H1 (cell line): ENCODE data around the gene SPTBN1. TPM values are rescaled to one million over a fixed set of nuclear protein-coding genes. Genes with fewer than 3 reads are reported as not detected.

Experiments used
- CTCF ChIA-PET: fragments of 300-600 bp; sonication (Branson Sonifier 250); formaldehyde crosslinking; loops from one replicate; lab custom pipeline; 2021; ENCODE audit not compliant: partially characterized antibody; lab: Charles Lee
- POLR2A ChIA-PET: fragments of 300-600 bp; sonication (Branson Sonifier 250); formaldehyde crosslinking; loops from one replicate; lab custom pipeline; 2021; ENCODE audit warnings: inconsistent platforms; ENCODE audit not compliant: partially characterized antibody; lab: Charles Lee
- DNase-seq, 2 experiments: peaks; one replicate each; pipeline versions ENCODE4 v3.0.0 to v3.0.0-alpha.2; 2010 to 2022; ENCODE audit warnings: low spot score in 2 of 2, low read depth in 1 of 2, mixed read lengths in 1 of 2
- FAIRE-seq: peaks from 2 replicates; lab custom pipeline; 2011; peaks lifted over from hg19 to GRCh38; lab: Jason Lieb, UNC
- H2AFZ ChIP-seq: 2 replicates; pipeline ENCODE4 v1.8.1; 2012; ENCODE audit warnings: low read length, inconsistent platforms
- H2AK5ac ChIP-seq: 2 replicates; pipeline ENCODE4 v1.6.1; 2013; ENCODE audit warnings: low read depth, low read length
- H2BK120ac ChIP-seq: replicated peaks from 2 replicates; pipeline ENCODE3; 2013; ENCODE audit warnings: low read depth, low read length, inconsistent platforms
- H2BK12ac ChIP-seq: 2 replicates; pipeline ENCODE4 v1.6.1; 2013; ENCODE audit warnings: low read depth, low read length
- H2BK15ac ChIP-seq: 2 replicates; pipeline ENCODE4 v1.6.1; 2013; ENCODE audit warnings: low read length
- H2BK20ac ChIP-seq: 2 replicates; pipeline ENCODE4 v1.6.1; 2013; ENCODE audit warnings: low read length
- H2BK5ac ChIP-seq: 2 replicates; pipeline ENCODE4 v1.6.1; 2013; ENCODE audit warnings: low read depth, low read length
- H3K14ac ChIP-seq: 2 replicates; pipeline ENCODE4 v1.6.1; 2013; ENCODE audit warnings: inconsistent platforms; ENCODE audit not compliant: insufficient read length
- H3K18ac ChIP-seq: 2 replicates; pipeline ENCODE4 v1.6.1; 2013; ENCODE audit warnings: low read length; ENCODE audit errors: extremely low read depth
- H3K23ac ChIP-seq: 2 replicates; pipeline ENCODE4 v1.6.1; 2013; ENCODE audit warnings: inconsistent platforms; ENCODE audit not compliant: insufficient read length
- H3K23me2 ChIP-seq: 2 replicates; pipeline ENCODE4 v1.6.1; 2013; ENCODE audit warnings: low read depth, low read length
- H3K27ac ChIP-seq: 2 replicates; pipeline ENCODE4 v1.6.1; 2011; ENCODE audit warnings: low read depth, low read length, inconsistent platforms
- H3K27me3 ChIP-seq, 4 experiments: replicated peaks in 1 of 4; 1 replicate in 1 of 4; 2 replicates in 3 of 4; pipeline versions ENCODE4 v1.6.1 to v1.8.1; 2011 to 2013; ENCODE audit warnings: low read length in 3 of 4, mild to moderate bottlenecking in 3 of 4, inconsistent platforms in 2 of 4, mixed read lengths in 2 of 4, moderate library complexity in 1 of 4; ENCODE audit not compliant: control insufficient read depth in 3 of 4, insufficient read depth in 3 of 4; ENCODE audit errors: extremely low read depth in 1 of 4
- H3K36me3 ChIP-seq, 4 experiments: 2 replicates each; pipeline versions ENCODE4 v1.6.1 to v1.8.1; 2011 to 2013; ENCODE audit warnings: mild to moderate bottlenecking in 4 of 4, low read length in 3 of 4, moderate library complexity in 2 of 4, control low read depth in 1 of 4, inconsistent platforms in 1 of 4; ENCODE audit not compliant: insufficient read depth in 4 of 4, control insufficient read depth in 2 of 4
- H3K4ac ChIP-seq: replicated peaks from 2 replicates; pipeline ENCODE3; 2013; ENCODE audit warnings: low read length, low read depth, mixed read lengths, inconsistent platforms; ENCODE audit not compliant: insufficient read length
- H3K4me1 ChIP-seq, 4 experiments: replicated peaks in 1 of 4; 1 replicate in 1 of 4; 2 replicates in 3 of 4; pipeline versions ENCODE4 v1.6.1 to v1.8.1; 2011 to 2013; ENCODE audit warnings: low read length in 3 of 4, inconsistent platforms in 2 of 4, mixed read lengths in 1 of 4; ENCODE audit not compliant: insufficient read depth in 4 of 4, control insufficient read depth in 3 of 4
- H3K4me2 ChIP-seq, 2 experiments: 2 replicates each; pipeline versions ENCODE4 v1.6.1 to v1.8.1; 2011 to 2013; ENCODE audit warnings: low read depth in 2 of 2, low read length in 2 of 2, control low read depth in 1 of 2, inconsistent platforms in 1 of 2, mild to moderate bottlenecking in 1 of 2; ENCODE audit not compliant: insufficient read depth in 1 of 2
- H3K4me3 ChIP-seq, 4 experiments: fragments of 200-600, 300-600 bp in 1 of 4; sonication (generic), shearing (Covaris generic), sonication (Bioruptor Twin) in 1 of 4; 2 replicates each; pipeline versions ENCODE4 v1.5.1 to v1.8.1; 2011 to 2016; ENCODE audit warnings: low read length in 4 of 4, low read depth in 3 of 4, control low read depth in 2 of 4, inconsistent platforms in 2 of 4, mild to moderate bottlenecking in 2 of 4, mixed read lengths in 1 of 4, moderate library complexity in 1 of 4; ENCODE audit not compliant: insufficient read depth in 2 of 4; ENCODE audit errors: extremely low read depth in 1 of 4
- H3K56ac ChIP-seq: replicated peaks from 2 replicates; pipeline ENCODE3; 2013; ENCODE audit warnings: low read depth, mild to moderate bottlenecking, mixed read lengths, low read length, inconsistent platforms; ENCODE audit not compliant: insufficient read length
- H3K79me1 ChIP-seq: 2 replicates; pipeline ENCODE4 v1.6.1; 2013; ENCODE audit warnings: low read depth, low read length, control low read depth
- H3K79me2 ChIP-seq, 2 experiments: 2 replicates each; pipeline versions ENCODE4 v1.6.1 to v1.8.1; 2012 to 2013; ENCODE audit warnings: low read length in 2 of 2, mild to moderate bottlenecking in 2 of 2, inconsistent platforms in 1 of 2; ENCODE audit not compliant: insufficient read depth in 2 of 2, control insufficient read depth in 1 of 2
- H3K9ac ChIP-seq, 4 experiments: replicated peaks in 1 of 4; 1 replicate in 1 of 4; 2 replicates in 3 of 4; pipeline versions ENCODE4 v1.6.1 to v1.8.1; 2011 to 2013; ENCODE audit warnings: low read depth in 3 of 4, low read length in 3 of 4, control low read depth in 2 of 4, mild to moderate bottlenecking in 2 of 4, moderate library complexity in 2 of 4, inconsistent platforms in 1 of 4; ENCODE audit errors: extremely low read depth in 1 of 4
- H3K9me3 ChIP-seq, 2 experiments: 2 replicates each; pipeline versions ENCODE4 v1.6.1 to v1.8.1; 2012 to 2013; ENCODE audit warnings: mild to moderate bottlenecking in 2 of 2, moderate library complexity in 2 of 2, control low read depth in 1 of 2, inconsistent platforms in 1 of 2, low read depth in 1 of 2, low read length in 1 of 2, mixed read lengths in 1 of 2; ENCODE audit not compliant: insufficient read depth in 2 of 2
- H4K20me1 ChIP-seq, 2 experiments: replicated peaks in 1 of 2; 2 replicates each; pipeline versions ENCODE3 to v1.8.1; 2011 to 2013; ENCODE audit warnings: inconsistent platforms in 2 of 2, low read length in 2 of 2, mild to moderate bottlenecking in 1 of 2; ENCODE audit not compliant: insufficient read depth in 2 of 2, control insufficient read depth in 1 of 2
- H4K5ac ChIP-seq: 2 replicates; pipeline ENCODE4 v1.6.1; 2013; ENCODE audit warnings: low read length, low read depth, mixed read lengths, inconsistent platforms; ENCODE audit not compliant: insufficient read length
- H4K8ac ChIP-seq: 2 replicates; pipeline ENCODE4 v1.8.0; 2013; ENCODE audit warnings: mild to moderate bottlenecking, moderate library complexity, low read length, inconsistent platforms; ENCODE audit not compliant: insufficient read depth; ENCODE audit errors: extremely low read depth
- H4K91ac ChIP-seq: replicated peaks from 2 replicates; pipeline ENCODE3; 2013; ENCODE audit warnings: low read length, mixed read lengths, inconsistent platforms; ENCODE audit not compliant: insufficient read length
- ATF3 ChIP-seq: IDR thresholded peaks from 2 replicates; pipeline ENCODE4 v1.6.1; 2011; ENCODE audit warnings: low read depth, mild to moderate bottlenecking, low read length; ENCODE audit not compliant: insufficient read depth
- CREB1 ChIP-seq: IDR thresholded peaks from 2 replicates; pipeline ENCODE4 v1.6.1; 2012; ENCODE audit warnings: inconsistent platforms
- GABPA ChIP-seq: IDR thresholded peaks from 2 replicates; pipeline ENCODE4 v1.6.1; 2011; ENCODE audit warnings: mild to moderate bottlenecking, low read length, moderate library complexity, borderline replicate concordance; ENCODE audit not compliant: insufficient read depth
- GTF2F1 ChIP-seq: IDR thresholded peaks from 2 replicates; pipeline ENCODE4 v1.6.1; 2012; ENCODE audit warnings: low read depth, low read length, improper control_type of control experiment, borderline replicate concordance
- HDAC2 ChIP-seq, 2 experiments: fragments of 300-600 bp in 1 of 2; sonication (generic) in 1 of 2; IDR thresholded peaks; 2 replicates each; pipeline ENCODE4 v1.6.1; 2011 to 2012; ENCODE audit warnings: low read depth in 2 of 2, low read length in 2 of 2, mild to moderate bottlenecking in 2 of 2, moderate library complexity in 2 of 2, borderline replicate concordance in 1 of 2, inconsistent platforms in 1 of 2
- POLR2A ChIP-seq, 2 experiments: IDR thresholded peaks; 1 replicate in 1 of 2; 2 replicates in 1 of 2; pipeline ENCODE4 v1.6.1; 2011; ENCODE audit warnings: low read depth in 2 of 2, low read length in 2 of 2, mild to moderate bottlenecking in 2 of 2; ENCODE audit errors: control extremely low read depth in 1 of 2
- RNF2 ChIP-seq: fragments of 200-900, 300-1000 bp; sonication (generic); IDR thresholded peaks from 2 replicates; pipeline ENCODE4 v1.7.1; 2016; ENCODE audit warnings: borderline replicate concordance, low read depth, mild to moderate bottlenecking, antibody characterized with exemption, low read length; ENCODE audit not compliant: poor library complexity, severe bottlenecking; ENCODE audit errors: missing control alignments
- RXRA ChIP-seq: IDR thresholded peaks from 2 replicates; pipeline ENCODE4 v1.6.1; 2011; ENCODE audit warnings: low read depth, mild to moderate bottlenecking, low read length, moderate library complexity; ENCODE audit not compliant: insufficient read depth
- SIX5 ChIP-seq: IDR thresholded peaks from 2 replicates; pipeline ENCODE4 v1.6.1; 2011; ENCODE audit warnings: mild to moderate bottlenecking, low read depth, low read length
- WGBS, 2 experiments: shearing (Covaris generic) in 1 of 2; methylation state at CpG; one replicate each; pipeline versions ENCODE4 v1.1.6 to v1.1.7; 2013 to 2015; ENCODE audit warnings: low lambda C conversion rate in 2 of 2, mixed read lengths in 2 of 2, inconsistent platforms in 1 of 2, low coverage in 1 of 2, missing lambda C conversion rate in 1 of 2; ENCODE audit not compliant: insufficient replicate concordance in 2 of 2, insufficient coverage in 1 of 2, insufficient read length in 1 of 2; ENCODE audit errors: extremely low coverage in 1 of 2, missing lambda C conversion rate in 1 of 2; 5-methylcytosine and 5-hydroxymethylcytosine counted together
- polyA plus RNA-seq, 7 experiments: library from polyadenylated mRNA; depleted of rRNA in 3 of 7; stranded (reverse) in 5 of 7; unstranded in 2 of 7; fragments of >200 nt in 5 of 7; fragments of 200-250 nt in 2 of 7; gene quantifications; 1 replicate in 5 of 7; 2 replicates in 1 of 7; 4 replicates in 1 of 7; pipeline versions ENCODE4 v1.2.1 to v1.2.3, GENCODE V29; 2011 to 2013; ENCODE audit warnings: missing spikeins in 2 of 7, mixed read lengths in 2 of 7
- total RNA-seq: library from RNA; stranded (reverse); fragmentation: NEBNext Ultra II Directional; extraction: Animal tissue kit (Norgen Biotek cat#: 25700); gene quantifications from 2 replicates; pipeline ENCODE4 v1.2.1, GENCODE V29; 2021

The SPTBN1 gene
- total and polyA plus RNA-seq, 2 of the 8 experiments (the other 6 are each of a cell fraction or from before 2014, with no cell fraction given), result 31.8 to 180 TPM

- Histone ChIP-seq H3K27ac (no peak overlapping the region), H3K9me3 (no peaks in the 10 kb centered on the region), H3K23me2 (no peaks in the 10 kb centered on the region), H2AFZ (no peak overlapping the region), H4K8ac (no peak overlapping the region), H3K4me1 (no peaks in the 10 kb centered on the region), H3K9ac (no peak overlapping the region), H4K5ac (no peak overlapping the region), H3K4ac (no peak overlapping the region), H4K91ac (no peak overlapping the region), H3K4me2 (no peak overlapping the region), H2BK120ac (no peak overlapping the region), H2BK15ac (no peak overlapping the region), H3K27me3 (no peaks in the 10 kb centered on the region), H3K36me3 (no peaks in the 10 kb centered on the region), H3K79me2 (no peaks in the 10 kb centered on the region), H3K79me1 (no peaks in the 10 kb centered on the region), H3K4me3 (no peak overlapping the region), H3K23ac (no peak overlapping the region), H4K20me1 (no peaks in the 10 kb centered on the region), H2BK12ac (no peak overlapping the region), H2BK20ac (no peak overlapping the region), H3K56ac (no peak overlapping the region), H3K14ac (no peak overlapping the region), H2AK5ac (no peak overlapping the region), H3K18ac (no peak overlapping the region), H2BK5ac (no peak overlapping the region)
- DNase-seq (no peak), FAIRE-seq (no peak)
- TF ChIP-seq HDAC2 (IDR thresholded peaks at IDR 0.05; ENCODE audit: borderline replicate concordance in 1 of 2, low read depth in 2 of 2, low read length in 2 of 2), result no peak
- TF ChIP-seq RXRA, result no peak
- TF ChIP-seq SIX5, result no peak
- no peak for TF ChIP-seq GABPA
- TF ChIP-seq RNF2, result no peak
- TF ChIP-seq ATF3, result no peak
- TF ChIP-seq GTF2F1, result no peak
- TF ChIP-seq CREB1, result no peak
- no peak for TF ChIP-seq POLR2A (IDR thresholded peaks at IDR 0.05; ENCODE audit: control extremely low read depth in 1 of 2, low read depth in 2 of 2, low read length in 2 of 2)
- ChIA-PET POLR2A (no interaction called here), CTCF (interaction anchor here (1.0 to 11.9 kb wide), 2 partner anchors 17 to 24 kb away, joined by 4 to 138 read pairs; no protein-coding TSS in a partner anchor)
- WGBS, 2 experiments, result 91% methylated on average over 6 of the region's 6 CpGs; no CpG with 5 or more reads in 1 of the 2 experiments
Observed at GRCh38 chr2:54680397-54681041, 224.4 kb downstream of the SPTBN1 start.
